Measurements from ENCODE around the gene ITGA1. TPM values are rescaled to one million over a fixed set of nuclear protein-coding genes. Genes with fewer than 3 reads are reported as not detected.

The ITGA1 gene
- total and polyA plus RNA-seq, 2 donors (not counting 1 experiment from before 2014, with no cell fraction given): 0.74 TPM; not detected in 1

GRCh38 chr5:52830650-52831049, 42.9 kb downstream of the ITGA1 start:
- Histone ChIP-seq H3K9me3 (ENCODE audit: control extremely low read depth in 1 of 3, control insufficient read depth in 2 of 3, insufficient read depth in 1 of 3, low read length in 2 of 3) (peaks cover 0 to 2% (median 0%) of the 10 kb centered on the region in 3 donors), H3K36me3 (replicated peaks in 1 of 2; ENCODE audit: control extremely low read depth in 1 of 2, control insufficient read depth in 1 of 2, extremely low read depth in 1 of 2, insufficient read depth in 2 of 2, low read length in 1 of 2) (no peaks in the 10 kb centered on the region), H3K27me3 (replicated peaks in 1 of 4; ENCODE audit: control extremely low read depth in 1 of 4, control insufficient read depth in 3 of 4, insufficient read depth in 4 of 4, low read length in 3 of 4) (no peaks in the 10 kb centered on the region), H3K27ac (ENCODE audit: low read length in 2 of 2) (no peak overlapping the region), H2AFZ (ENCODE audit: insufficient read depth, low read depth, low read length, poor library complexity, severe bottlenecking) (no peak overlapping the region), H3K9ac (ENCODE audit: low read length) (no peak overlapping the region), H3K4me2 (replicated peaks; ENCODE audit: low read depth, low read length, poor library complexity, severe bottlenecking) (no peak overlapping the region), H4K20me1 (ENCODE audit: control insufficient read depth, insufficient read depth, low read length, poor library complexity, severe bottlenecking) (no peaks in the 10 kb centered on the region), H3K79me2 (ENCODE audit: control insufficient read depth, insufficient read depth, low read length) (no peaks in the 10 kb centered on the region), H3K4me3 (ENCODE audit: control extremely low read depth in 1 of 5, extremely low read depth in 1 of 5, insufficient read depth in 1 of 5, low read depth in 2 of 5, low read length in 4 of 5) (no peak overlapping the region), H3K4me1 (ENCODE audit: control insufficient read depth in 2 of 2, insufficient read depth in 2 of 2, low read length in 2 of 2) (no peaks in the 10 kb centered on the region)
- Mint-ChIP-seq H3K9me3 (ENCODE audit: insufficient read depth) (no peaks in the 10 kb centered on the region), H3K27me3 (peaks cover 3% of the 10 kb centered on the region), H3K27ac (no peak overlapping the region), H3K4me1 (no peaks in the 10 kb centered on the region), H3K4me3 (no peak overlapping the region)
- WGBS (ENCODE audit: insufficient coverage): no CpG with 5 or more reads among the region's 2 CpGs
- ChIA-PET POLR2A (no interaction called here), CTCF (no interaction called here)
- DNase-seq: no peak
- ATAC-seq (ENCODE audit: low read depth): no peak
- TF ChIP-seq EZH2 (IDR thresholded peaks at IDR 0.05; ENCODE audit: borderline replicate concordance, insufficient read depth, low read depth, low read length, poor library complexity, severe bottlenecking): no peak
- TF ChIP-seq, protein P1, sequence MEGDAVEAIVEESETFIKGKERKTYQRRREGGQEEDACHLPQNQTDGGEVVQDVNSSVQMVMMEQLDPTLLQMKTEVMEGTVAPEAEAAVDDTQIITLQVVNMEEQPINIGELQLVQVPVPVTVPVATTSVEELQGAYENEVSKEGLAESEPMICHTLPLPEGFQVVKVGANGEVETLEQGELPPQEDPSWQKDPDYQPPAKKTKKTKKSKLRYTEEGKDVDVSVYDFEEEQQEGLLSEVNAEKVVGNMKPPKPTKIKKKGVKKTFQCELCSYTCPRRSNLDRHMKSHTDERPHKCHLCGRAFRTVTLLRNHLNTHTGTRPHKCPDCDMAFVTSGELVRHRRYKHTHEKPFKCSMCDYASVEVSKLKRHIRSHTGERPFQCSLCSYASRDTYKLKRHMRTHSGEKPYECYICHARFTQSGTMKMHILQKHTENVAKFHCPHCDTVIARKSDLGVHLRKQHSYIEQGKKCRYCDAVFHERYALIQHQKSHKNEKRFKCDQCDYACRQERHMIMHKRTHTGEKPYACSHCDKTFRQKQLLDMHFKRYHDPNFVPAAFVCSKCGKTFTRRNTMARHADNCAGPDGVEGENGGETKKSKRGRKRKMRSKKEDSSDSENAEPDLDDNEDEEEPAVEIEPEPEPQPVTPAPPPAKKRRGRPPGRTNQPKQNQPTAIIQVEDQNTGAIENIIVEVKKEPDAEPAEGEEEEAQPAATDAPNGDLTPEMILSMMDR (IDR thresholded peaks at IDR 0.05): no peak
- intact Hi-C loops (cut with micrococcal nuclease): no loop called here

DNA sequence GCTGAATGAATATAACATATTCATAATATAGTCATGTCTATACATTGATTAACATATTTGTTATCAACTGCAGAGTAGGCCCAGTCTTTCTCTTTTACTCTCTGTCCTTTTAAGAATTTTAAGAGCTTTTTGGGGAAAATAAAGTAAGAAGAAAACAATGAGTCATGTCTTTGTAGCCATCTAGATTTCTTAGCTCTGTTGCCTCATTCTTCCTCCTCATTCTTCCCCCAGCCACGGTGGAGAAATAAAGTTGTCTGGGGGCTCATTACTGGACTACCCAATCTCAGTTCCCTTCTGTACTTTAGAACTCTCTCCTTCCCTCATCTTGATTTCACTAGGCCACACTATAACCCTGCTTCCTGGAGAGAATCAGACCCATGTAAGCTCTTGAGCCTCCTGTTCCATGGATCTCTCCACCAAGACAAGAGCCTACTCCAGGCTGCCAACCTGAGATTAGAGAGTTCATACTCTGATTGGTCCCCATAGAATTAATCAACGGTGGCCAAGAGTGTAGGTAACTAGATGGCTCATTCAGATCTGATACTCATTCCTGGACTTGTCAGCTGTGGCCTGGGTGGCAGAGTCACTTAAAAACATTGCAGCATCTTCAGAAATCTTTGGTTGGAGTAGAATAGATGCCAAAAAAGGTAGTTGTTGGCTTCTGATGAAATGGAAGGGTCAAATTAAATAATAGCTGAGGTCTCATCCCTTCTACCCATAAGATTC, 44.2 kb downstream of the ITGA1 start:
- Mint-ChIP-seq H3K9me3 (ENCODE audit: insufficient read depth) (no peaks in the 10 kb centered on the region), H3K4me1 (no peaks in the 10 kb centered on the region), H3K27me3 (peaks cover 3% of the 10 kb centered on the region), H3K27ac (no peak overlapping the region), H3K4me3 (no peak overlapping the region)
- Histone ChIP-seq H4K20me1 (ENCODE audit: control insufficient read depth, insufficient read depth, low read length, poor library complexity, severe bottlenecking) (no peaks in the 10 kb centered on the region), H3K27me3 (replicated peaks in 1 of 4; ENCODE audit: control extremely low read depth in 1 of 4, control insufficient read depth in 3 of 4, insufficient read depth in 4 of 4, low read length in 3 of 4) (no peaks in the 10 kb centered on the region), H3K79me2 (ENCODE audit: control insufficient read depth, insufficient read depth, low read length) (no peaks in the 10 kb centered on the region), H3K9ac (ENCODE audit: low read length) (no peak overlapping the region), H3K4me3 (ENCODE audit: control extremely low read depth in 1 of 5, extremely low read depth in 1 of 5, insufficient read depth in 1 of 5, low read depth in 2 of 5, low read length in 4 of 5) (no peak overlapping the region), H3K27ac (ENCODE audit: low read length in 2 of 2) (no peak overlapping the region), H2AFZ (ENCODE audit: insufficient read depth, low read depth, low read length, poor library complexity, severe bottlenecking) (no peak overlapping the region), H3K4me1 (ENCODE audit: control insufficient read depth in 2 of 2, insufficient read depth in 2 of 2, low read length in 2 of 2) (no peaks in the 10 kb centered on the region), H3K36me3 (replicated peaks in 1 of 2; ENCODE audit: control extremely low read depth in 1 of 2, control insufficient read depth in 1 of 2, extremely low read depth in 1 of 2, insufficient read depth in 2 of 2, low read length in 1 of 2) (no peaks in the 10 kb centered on the region), H3K4me2 (replicated peaks; ENCODE audit: low read depth, low read length, poor library complexity, severe bottlenecking) (no peak overlapping the region), H3K9me3 (ENCODE audit: control extremely low read depth in 1 of 3, control insufficient read depth in 2 of 3, insufficient read depth in 1 of 3, low read length in 2 of 3) (peaks cover 0 to 2% (median 0%) of the 10 kb centered on the region in 3 donors)
- ChIA-PET CTCF (no interaction called here), POLR2A (no interaction called here)
- no peak for ATAC-seq (ENCODE audit: low read depth)
- intact Hi-C loops (cut with micrococcal nuclease): no loop called here
- no peak for DNase-seq
- 100% methylated on average over 1 of the region's 2 CpGs for WGBS (ENCODE audit: insufficient coverage)
- no peak for TF ChIP-seq EZH2 (IDR thresholded peaks at IDR 0.05; ENCODE audit: borderline replicate concordance, insufficient read depth, low read depth, low read length, poor library complexity, severe bottlenecking)
- TF ChIP-seq, protein P1 (IDR thresholded peaks at IDR 0.05): no peak

Data from B cell (primary cell).